Measurements from ENCODE around the gene HYAL3.

Gene HYAL3

DNA sequence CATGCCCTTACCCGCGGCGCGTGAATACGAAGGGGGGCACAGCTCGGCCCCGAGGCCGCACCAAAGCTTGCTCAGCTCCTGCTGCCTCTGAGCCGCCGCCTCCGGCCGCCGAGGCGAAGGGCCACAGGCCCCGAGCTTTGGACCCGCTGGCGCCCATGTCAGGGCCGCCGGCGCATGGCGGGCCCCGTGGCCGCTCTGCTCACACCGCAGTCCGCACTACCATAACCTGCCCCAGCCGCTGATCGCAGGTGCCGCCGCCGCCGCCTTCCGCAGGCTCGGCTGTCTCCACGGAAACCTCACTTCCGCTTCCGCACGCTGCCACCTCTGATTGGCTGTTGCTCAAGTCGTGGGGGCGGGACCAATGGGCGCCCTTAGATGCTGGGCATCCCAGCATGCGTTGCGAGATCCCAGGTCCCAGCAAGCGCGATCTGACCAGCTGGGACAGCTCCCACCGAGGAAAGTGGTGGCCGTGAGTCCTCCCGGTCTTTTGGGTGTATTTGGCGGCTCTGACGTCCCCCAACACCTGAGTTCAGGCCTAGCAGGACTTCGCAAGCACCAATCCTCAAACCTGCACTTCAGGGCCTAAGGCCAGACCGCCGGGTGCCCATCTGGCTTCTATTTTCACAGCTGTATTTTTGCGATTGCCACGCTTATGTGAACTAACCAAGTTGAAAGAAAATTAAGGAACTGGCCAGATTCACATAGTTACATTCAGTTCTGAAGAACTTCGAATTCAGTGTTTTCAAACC is 28.9 kb upstream of the HYAL3 start, which contains the start of gene TUSC2:
TUSC2 (minus strand) TSS at position 281 of the 749 bp plus-strand sequence; CDS start at position 157, 124 bp downstream.
- peak; percentile 98 for DNase-seq

DNA sequence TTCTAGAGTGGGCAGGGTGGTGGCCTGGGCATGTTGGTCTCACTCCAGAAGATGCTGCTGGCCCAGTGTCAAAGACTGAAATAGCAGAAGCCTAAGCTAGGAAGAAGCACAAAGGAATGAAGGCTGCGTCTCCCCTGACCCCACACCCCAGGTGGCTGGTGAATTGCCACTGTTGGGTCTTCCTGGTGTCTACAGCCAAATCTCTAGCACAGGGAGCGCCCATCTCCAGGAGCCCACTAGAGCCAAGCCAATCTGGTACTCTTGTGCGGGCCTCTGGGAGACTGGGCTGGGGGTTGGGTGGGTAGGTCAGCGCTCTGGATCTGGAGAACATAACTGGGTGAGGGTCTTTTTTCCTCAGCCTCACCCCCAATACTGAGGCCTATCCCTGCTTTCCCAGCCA is 27.9 kb upstream of the HYAL3 start:
- DNase-seq = no peak

DNA sequence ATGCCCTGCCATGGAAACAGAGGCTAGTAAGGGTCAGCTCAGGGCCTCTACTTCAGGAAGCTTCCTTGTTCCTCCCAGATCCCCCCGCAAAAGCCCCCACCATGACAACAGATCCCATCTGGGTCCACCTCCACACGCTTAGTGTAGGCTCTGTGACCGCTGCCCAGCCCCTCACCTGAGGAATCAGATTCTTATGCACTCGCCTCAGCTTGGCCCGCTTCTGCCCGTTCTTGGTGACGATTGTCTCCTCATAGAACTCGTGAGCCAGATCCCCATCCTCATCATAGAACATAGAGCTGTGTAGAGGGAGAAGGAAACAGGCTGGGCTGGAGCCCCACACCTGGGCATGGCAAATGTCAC is 27.0 kb upstream of the HYAL3 start:
- DNase-seq = no peak

DNA sequence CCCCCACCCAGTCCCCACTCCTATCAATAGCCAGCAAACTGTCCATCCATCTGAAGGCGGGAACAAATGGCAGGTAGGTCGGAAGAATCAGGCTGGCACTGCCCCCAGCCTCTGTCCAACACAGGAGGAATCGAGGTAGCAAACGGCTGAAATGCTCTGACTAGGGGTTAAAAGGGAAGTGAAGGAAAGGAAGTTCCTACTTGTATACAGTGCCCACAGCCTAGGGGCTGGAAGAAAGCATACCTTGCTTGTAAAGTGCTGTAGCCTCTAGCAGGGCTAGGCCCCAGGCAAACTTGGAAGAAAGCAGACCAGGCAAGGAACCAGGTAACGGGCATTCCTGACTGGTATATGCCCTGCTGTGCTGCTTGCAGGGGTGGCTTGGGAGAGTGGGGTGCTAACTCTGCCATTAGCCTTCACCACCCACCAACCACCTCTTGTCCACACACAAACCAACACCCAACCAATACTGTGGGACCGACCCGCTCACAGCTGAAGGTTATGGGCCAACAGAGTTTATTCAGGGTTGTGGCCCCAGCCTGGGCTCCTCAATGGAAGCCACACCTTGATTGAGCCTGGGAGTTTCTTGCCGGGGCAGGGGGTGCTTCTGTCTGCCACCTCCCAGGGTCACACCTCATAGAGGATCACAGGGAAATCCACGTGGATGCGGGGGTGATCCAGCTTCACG is 26.4 kb upstream of the HYAL3 start:
- no peak for DNase-seq

DNA sequence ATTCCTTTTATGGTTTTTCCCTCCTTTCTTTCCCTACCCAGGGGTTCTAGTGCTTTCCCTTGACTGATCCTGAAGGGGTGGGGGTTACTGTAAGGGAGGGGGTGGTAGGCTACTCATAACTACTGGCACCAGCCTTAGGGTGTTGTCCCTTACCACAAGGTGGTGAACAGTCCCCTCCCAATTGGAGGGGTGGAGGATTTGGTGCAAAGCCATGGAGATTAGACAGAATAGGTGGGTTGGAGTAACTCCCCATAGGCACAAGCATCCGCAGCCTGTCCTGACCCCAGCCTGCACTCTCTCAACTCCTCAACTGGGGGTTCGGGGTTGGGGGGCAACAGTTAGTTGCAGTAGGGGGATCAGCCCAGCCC is 25.9 kb upstream of the HYAL3 start:
- no peak for DNase-seq

DNA sequence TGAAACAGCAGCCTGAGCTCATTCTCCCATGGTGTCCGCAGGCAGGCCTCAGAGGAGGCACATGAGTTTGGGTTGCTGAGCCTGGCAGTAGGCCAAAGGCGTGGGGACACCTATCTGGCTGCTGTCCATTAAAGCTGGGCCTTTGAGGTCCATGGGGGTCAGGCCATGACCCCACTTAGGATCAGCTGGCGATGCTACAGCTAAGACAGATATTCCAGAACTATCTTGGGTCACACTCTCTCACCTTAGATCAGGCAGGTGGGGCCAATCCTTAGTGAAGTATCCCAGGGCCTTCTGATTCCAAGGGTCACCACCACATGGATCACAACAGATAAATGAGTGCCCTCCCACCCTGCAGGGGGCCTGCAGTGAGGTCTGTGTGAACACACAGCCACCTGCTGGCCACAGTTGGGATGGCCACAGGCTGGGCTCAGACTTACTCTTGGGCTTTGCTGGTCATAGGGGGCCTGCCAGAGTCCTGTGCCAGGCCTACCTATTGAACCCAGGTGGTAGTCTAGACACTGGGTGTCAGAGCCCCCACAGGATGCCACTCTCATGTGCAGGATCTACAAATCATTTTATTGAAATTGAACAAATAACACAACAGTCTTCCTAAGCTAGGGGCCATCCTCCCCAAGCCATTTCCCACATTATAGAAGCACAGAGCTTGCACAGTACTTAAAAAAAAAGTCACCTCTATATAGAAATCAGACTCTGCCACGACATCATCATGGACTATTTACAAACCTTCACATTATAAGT is 25.3 kb upstream of the HYAL3 start:
- peak; percentile 71 for DNase-seq

DNA sequence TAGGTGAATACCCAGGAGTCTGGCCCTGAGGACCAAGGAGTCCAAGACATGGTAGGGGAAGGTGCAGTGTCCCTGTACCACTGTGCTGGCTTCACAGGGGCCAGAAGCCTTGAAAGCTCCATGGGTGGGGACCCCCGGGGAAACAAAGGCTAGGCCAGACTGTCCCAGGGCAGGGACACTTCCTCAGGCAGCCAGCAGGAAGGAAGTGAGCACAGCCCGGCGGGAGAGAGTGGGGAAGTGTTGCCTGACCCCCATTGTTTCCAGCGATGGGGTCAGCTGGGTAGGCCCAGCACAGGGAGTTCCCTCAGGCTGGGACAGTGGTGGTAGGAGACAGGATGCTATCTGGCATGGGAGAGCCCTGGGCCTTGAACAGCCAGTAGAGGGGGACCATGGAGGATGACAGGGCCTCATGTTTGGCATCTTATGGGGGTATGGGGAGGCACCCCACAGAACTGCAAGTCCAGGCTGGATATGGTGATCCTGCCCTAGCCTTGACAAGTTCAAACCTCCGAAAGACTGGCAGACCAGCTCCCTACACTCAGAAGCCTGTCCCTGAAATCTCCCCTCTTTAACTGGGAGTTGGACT is 24.5 kb upstream of the HYAL3 start:
- DNase-seq = peak; percentile 12

DNA sequence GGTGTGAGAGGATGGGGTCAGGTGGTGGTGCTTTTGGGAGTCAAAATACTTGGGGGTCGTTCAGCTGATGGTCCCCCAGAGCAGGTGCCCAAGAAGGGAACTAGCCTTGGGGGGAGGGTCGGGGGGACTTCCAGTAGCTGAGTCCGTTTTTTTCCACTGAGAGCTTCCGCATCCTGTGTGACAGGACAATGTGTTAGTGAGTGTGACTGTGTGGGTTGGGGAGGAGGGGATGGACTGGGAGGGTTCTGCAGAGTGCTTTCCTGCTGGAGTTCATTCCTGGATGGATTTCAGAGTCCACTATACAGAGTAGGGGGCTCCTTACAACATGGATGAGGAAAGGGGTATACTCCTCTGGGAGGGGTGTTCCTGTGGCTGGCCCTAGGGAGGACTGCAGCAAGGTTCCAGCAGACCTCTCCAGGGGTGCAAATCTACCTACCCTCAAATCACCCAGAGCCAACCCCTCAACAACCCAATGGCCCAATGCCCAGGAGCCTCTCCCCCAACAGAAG is 23.9 kb upstream of the HYAL3 start:
- DNase-seq = peak; percentile 40

DNA sequence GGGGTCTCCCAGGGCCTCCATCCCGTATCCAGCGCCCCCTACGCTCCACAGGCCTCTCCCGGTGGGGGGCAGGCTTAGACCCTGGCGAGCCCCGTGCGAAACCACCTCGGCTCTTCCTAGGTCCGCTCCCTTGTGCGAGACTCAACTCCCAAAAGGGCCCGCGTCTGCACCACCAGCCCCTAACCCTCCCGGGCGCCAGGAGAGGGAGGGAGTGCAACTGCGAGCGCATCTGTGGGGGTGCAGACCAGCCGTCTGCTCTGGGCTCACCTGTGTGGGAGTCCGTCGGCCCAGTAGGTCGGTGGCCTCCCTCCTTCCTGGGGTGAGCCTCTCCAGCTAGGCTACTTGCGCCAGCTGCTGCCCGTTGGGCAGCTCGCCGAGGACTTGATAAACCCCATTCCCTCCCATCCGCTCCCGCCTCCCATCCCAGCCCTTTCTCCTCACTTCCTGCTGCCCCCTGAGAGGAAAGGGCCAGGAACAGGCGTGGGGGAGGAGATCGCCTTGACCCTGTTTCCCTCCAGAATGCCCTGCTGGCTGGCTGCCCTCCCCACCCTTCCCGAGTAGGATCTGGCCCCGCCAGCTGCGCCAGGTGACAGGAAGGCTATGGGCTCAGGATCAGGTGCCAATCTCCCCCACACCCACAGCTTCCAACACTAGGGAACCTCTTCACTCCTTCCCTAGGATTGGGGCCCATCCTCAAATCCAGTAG is 23.3 kb upstream of the HYAL3 start, which contains the start of gene HYAL2:
HYAL2 (minus strand) TSS at position 360 of the 706 bp plus-strand sequence. CDS start 2,256 bp downstream, outside the sequence.
- no peak for DNase-seq

DNA sequence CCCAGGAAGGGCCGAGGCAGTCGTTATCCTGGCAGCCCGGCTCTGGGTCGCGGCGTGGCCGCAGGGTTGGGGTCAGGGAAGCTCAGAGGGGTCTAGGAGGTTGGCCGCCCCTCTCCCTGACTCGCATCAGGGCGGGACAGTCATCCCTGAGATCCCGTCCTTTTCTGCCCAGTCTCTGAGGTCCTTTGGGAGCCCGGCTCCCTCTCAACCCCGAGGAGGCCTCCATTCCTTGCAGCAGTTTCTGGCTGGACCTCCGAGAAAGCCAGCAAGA is 22.8 kb upstream of the HYAL3 start:
- no peak for DNase-seq

DNA sequence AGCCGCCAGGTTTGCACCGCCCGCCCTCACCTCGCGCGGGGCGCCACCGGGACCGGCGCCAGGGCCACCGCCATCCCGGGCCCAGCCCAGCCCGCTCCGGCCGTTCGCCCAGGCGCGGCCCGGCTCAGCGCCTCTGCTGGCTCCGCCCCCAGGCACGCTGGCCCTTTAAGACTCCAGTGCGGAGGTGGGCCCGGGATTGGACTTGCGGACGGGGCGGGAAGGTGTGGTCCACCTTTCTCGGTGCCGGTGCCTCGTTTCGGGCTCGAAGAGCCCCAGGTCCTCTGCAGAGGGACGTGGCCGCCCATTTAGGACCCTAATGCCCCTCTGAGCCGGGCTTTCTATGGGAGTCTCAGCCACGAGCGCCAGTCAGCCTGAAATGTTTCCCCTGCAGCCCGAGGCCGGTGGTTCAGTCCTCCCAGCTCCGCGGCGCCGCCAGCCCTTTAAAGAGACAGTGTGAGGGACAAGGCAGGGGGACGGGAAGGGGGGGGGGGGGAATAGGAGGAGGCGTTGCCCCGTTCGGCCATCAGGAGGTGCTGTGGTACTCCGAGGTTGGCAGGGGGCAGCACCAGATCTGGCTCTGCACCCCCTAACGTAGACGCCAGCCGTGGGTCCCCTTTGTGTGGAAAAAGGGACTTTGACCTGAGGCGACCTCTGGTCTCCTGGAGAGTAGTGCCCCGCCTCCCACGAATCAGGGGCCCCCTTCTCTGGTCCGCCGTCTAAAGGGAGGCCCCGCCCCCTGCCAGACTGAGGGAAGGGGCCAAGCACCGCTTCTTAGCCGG is 22.3 kb upstream of the HYAL3 start:
- peak; percentile 87 for DNase-seq

DNA sequence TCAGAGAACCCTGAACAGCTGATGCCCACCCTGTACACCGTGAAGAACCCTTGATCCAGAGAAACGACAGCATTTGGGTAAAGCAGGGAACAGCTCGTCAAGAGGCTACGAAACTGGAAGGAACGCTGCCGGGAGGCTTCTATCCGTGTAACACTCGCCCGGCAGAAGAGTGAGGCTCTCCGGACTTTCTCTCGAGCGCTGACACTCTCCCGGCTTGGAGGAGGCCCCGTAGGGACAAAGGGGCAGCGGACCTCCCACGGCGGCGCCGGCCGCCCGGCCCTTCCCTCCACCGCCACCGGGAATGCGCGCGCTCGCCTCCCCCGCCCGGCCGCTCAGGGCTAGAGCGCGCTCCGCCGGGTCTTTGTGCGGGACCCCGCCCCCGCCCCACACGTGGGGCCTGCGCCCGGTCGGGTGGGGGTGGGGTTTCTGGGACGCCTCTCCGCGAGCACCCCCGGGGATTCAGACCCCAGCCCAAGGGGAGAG is 21.7 kb upstream of the HYAL3 start:
- peak; percentile 60 for DNase-seq

DNA sequence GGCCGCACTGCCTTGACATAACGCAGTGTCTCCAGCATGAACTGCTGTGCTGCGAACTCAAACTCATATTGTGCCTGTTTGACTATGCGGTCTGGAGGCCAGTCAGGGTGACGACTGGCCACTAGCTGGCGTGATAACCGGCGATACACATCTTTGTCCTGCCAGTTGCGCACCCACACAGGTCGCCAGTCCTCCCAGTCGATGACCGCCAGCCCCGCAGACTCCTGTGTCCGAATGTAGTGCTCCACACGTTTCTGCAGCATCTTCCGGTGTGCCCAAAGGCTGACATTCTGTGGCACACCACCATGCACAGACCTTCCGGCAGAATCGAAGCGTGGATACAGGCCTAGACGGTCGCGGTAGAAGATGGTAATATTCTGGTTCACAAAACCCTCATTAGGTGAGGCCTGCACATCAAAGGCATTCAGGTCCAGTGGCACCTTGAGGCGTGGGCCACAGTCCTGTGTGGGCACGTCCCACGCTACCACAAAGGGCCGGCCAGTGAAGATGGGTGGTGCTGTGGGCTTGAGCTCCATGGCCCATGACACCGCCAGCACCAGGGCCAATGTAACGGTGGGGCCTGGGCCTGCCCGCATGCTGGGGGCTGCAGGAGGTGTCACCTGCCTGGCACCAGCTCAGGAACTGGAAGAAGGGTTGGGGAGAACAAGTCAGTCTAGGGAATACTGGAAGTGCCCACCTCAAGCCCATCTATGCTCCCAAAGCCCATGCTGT is 20.9 kb upstream of the HYAL3 start:
- no peak for DNase-seq

DNA sequence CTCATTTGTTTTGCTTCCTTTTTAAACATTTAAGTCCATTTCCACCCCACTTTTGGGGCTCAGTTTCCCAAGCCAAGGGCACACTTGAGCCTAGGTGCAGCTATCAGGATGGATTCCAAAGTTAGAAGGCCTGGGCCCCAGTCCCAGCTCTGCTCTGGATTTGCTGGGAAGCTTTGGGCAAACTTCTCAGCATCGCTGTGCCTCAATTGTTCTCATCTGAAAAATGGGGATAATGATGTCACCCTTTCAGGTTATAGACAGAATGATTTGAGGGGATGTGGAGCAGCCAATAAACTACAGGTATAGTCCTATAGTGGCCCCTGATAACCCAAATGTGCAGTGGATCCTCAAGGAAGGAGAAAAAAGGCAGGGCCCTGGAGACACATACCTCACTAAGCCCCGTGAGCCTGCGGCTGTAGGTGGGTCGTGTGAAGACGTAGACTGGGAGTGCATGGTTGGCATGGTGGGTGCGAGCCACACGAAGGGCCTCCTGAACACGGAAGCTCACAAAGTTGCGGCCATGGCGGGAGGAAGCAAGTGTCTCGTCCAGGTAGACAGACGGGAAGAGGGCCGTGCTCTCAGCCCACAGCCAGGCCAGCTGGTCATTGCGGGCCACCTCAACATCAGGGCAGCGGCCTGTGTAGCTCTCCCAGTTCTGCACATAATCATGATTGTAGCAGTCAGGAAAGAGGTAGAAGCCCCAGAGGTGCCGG is 20.1 kb upstream of the HYAL3 start:
- DNase-seq = no peak

DNA sequence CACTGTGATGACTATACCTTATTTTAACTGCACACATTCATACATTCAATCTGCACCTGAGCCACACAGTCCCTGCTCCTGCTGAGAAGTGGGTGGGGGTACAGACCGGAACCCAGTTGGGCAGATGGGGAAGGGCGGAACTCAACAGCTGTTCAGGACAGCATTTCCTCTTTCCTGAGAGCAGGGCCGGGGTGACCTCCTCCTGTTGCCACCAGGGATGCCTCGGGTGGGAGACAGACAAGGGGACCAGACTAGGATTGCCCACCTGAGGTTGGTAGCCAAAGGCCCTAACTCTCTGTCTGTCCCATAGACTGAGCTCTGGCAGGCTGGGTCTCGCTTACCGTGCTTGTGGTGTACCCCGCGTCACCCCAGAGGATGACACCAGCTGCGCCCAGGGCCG is 19.4 kb upstream of the HYAL3 start:
- DNase-seq = peak; percentile 26

DNA sequence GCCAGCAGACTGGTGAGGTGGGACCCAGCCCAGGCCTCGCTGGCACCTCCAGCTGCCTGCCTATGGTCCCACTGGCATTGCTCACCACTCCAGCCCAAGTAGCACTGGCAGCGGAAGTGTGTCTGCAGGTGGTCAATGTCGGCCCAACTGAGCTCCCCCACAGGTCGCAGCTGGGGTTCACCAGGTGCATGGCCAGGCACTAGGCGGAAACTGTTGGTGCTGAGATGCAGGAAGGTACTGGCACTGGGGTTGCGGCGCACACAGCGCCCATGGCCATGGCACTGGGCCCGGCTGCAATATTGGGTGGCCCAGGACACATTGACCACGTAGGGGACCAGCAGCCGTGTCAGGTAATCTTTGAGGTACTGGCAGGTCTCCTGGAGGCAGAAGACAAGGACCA is 19.0 kb upstream of the HYAL3 start:
- DNase-seq = no peak

DNA sequence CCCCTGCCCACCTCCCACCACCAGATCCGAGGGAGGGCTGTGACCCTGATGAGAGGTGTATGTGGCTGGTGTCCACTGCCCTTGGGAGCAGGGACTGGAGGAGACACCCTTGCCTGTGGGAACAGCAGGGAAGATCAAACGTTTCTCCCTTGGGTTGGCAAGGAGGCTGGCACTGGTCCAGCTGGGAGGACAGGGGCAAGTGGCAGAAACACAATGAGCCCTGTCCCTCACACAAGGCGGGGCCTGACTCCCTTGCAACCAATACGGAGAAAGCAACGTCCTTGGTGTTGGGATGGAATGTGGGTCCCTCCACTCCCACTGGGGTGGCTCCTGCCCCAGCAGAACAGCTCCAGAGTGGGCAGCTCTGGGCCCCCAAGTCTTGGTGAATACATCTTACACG is 18.1 kb upstream of the HYAL3 start:
- DNase-seq = no peak

DNA sequence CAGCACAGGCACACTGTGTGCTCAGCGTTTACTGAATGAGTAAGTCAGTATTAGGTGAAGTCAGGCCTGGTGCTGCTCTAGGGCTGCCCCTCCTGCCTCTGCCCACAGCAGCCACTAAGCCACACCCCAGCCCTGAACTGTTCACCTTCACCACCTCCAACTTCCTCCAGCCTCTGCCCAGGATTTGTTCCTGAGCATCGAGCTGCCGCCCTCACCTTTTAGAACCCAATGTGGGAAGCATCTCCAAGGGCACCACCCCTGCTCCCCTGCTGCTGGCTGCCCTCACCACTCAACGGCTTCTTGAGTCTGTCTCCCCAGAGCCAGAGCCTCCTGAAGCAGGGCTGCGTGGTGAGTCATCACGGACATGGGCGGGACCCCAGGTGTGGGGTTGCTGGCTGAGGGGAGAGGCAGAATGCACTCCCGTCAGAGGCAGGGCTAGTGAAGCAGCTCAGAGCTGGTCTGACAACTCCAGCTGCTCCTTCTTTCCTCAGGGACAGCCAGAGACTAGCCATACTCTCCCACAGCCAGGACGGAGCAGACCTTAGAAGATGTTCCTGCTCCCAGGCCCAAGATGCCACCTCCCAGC is 17.5 kb upstream of the HYAL3 start:
- no peak for DNase-seq

DNA sequence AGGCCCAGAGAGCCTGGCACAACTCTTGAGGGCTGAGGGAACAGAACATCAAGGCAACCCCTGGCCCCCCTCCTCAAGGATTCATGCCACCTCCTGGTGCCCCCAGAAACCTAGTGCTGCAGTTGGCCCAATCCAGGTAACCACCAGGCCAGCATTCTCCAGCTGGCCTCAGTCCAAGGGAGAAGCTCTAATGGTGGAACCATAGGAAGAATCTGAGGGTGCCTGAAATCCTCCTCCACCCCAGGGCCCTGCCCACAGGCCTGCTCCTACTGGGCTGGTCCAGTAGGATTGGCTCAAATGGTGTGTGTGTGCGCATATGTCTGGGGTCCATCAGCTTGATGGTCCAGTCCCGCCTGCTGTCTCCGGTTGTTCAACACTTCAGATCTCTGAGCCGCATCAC is 15.6 kb upstream of the HYAL3 start:
- DNase-seq = no peak

DNA sequence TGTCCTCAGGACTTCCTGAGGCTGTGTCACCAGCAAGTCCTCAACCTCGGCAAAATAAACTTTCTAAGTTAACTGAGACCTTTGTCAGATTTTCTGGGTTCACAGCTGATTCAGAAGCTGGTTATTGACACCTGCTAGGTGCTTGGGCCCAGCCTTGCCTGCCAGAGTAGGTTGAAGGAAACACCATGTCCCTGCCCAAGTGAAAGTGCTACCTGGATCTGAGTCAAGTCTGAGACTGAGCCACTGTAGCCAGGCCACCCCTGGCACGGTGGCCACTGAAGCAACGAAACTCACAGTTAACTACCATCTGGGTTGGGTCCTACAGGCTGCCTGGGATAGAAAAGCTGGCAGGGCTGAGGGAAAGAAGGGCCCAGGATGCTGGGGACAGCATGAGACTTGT is 15.1 kb upstream of the HYAL3 start:
- no peak for DNase-seq

All from suppressor macrophage treated with lipopolysaccharide for 4 hours (primary cell).